GM18907 (cell line): ENCODE measurements around the gene SYTL2.
A peak's percentile ranks its signal among the peaks of the same experiment; 100 is the strongest.
"Not testable (repeated sequence)": the region's sequence is repeated elsewhere in the genome, so short reads cannot be mapped to it uniquely, and the experiment has no call there.

Experiments used
- ATAC-seq: cut with Tn5 transposase; IDR thresholded peaks from one replicate; pipeline ENCODE4 v1.9.1; 2021; ENCODE audit warnings: mild to moderate bottlenecking, moderate library complexity; ENCODE audit not compliant: unreplicated experiment

Gene SYTL2

DNA sequence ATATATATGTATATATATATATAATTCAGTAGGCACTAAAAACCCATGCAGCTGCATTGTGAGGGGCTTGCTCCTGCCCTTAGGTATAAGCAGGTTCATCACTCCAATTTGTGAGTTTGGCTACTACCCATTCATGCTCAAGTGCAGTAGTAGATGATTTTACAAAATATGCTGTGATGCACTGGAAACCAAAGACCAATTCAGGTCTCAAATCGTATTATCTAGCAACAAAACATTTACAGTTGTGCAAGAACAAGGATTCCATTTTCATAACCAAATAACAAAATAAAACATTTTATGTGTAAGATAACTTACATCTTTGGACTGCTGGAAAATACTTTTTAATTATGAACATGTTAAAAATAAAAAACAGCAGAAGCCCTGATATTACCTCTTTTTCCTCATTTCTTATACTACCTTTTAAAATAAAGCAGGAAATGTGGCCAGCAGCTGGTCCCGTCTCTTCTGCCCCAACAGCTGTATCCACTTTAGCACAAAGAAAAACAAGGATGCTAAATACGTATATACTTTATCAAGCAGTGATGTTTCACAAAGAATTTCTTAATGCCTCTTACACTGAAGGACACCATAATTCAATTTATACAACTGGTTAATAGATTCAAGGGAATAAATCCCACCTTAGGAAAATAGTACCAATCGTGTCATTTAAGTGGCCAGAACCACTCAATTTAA, 148.8 kb downstream of the SYTL2 start:
- no peak for ATAC-seq

DNA sequence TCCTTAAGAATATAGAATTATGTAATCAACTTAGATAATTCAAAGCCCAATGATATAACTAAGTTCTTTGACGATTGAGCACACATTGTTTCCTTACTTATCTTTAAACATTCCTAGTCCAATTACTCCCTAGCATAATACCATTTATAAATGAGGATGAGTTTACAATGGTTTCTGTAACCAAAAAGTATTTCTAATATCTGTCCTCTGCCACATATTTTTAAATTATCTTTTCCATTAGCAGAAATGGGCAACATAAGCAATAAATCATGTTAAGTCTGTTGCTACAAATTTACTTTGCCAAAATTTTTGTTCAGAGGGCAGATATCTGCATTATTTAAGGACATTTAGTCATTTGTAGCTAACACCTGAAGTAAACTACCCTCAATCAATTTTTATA, 152.8 kb downstream of the SYTL2 start:
- ATAC-seq, result no peak

DNA sequence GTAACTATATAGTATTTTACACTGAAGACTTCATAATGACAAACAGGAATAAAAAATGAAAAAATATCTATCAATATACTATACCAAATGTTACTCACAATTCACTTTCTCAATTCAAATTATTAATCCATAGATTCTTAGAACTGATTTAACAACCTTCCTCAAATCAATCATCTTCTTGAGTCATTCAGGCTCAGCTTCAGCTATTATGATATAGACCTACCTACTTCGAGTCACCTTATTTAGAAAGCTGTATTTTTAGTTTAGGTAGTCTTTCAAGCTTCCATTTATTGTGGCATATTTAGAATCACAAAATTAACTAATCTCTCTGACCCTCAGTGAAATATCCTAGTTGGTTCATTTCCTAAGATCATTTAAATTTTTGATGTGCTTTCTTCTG, 154.2 kb downstream of the SYTL2 start:
- ATAC-seq, result no peak

DNA sequence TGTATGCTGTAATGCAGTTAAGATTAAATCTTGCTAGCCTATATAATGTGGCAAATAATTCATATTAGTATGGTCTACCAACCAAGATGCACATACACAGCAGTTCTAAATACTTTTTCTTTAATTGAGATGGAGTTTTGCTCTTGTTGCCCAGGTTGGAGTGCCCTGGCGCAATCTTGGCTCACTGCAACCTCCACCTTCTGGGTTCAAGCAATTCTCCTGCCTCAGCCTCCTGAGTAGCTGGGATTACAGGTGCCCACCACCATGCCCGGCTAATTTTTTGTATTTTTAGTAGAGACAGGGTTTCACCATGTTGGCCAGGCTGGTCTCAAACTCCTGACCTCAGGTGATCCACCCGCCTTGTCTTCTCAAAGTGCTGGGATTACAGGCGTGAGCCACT, 156.6 kb downstream of the SYTL2 start:
- ATAC-seq, result not testable (repeated sequence)

DNA sequence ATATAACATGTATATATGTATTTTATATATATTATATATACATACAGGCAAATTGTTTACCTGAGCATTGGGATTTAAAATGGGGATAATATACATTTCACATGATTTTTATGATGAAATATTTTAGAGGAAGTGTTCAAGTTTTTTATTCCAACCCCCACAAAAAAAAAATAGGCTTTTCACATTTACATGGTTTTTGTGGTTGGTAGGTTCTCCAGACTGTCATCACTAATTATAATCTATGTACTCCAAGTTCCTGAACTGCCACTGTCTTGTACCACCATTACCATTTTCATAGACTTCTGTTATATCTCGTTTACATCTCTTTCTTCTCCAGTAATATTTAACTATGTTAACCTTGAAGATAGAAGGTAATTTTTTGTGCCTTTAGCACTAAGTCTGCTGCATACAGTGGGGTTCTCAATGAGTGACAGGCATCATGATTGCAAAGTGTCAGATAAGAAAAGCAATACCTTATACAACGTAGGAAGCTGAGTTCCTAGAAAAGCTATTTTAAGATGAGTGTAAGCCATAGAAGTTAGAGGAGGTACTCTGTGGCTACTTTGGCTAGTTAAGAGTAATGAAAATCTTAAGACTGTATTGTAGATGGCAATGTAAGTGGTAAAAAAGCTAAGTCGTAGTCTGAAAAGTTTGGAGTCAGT, 158.0 kb downstream of the SYTL2 start:
- ATAC-seq, result no peak

DNA sequence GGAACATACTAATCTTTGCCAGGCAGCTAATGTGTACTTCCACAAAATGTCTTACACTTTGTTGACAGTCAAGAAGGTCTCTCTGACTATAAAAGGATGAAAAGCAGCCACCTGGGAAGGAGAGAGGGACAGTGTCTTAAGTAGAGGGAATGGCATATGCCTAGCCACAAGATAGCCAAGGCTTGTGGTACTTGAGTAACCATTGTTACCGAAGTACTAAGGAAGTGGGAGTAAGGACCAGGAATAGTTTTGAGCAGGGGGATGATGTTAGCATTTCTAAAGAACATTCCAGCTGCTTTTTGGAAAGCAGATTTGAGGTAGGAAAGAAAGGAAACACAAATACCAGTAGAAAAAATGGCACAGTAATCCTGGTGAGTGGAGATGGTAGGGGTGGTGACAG, 159.8 kb downstream of the SYTL2 start:
- ATAC-seq, result no peak

DNA sequence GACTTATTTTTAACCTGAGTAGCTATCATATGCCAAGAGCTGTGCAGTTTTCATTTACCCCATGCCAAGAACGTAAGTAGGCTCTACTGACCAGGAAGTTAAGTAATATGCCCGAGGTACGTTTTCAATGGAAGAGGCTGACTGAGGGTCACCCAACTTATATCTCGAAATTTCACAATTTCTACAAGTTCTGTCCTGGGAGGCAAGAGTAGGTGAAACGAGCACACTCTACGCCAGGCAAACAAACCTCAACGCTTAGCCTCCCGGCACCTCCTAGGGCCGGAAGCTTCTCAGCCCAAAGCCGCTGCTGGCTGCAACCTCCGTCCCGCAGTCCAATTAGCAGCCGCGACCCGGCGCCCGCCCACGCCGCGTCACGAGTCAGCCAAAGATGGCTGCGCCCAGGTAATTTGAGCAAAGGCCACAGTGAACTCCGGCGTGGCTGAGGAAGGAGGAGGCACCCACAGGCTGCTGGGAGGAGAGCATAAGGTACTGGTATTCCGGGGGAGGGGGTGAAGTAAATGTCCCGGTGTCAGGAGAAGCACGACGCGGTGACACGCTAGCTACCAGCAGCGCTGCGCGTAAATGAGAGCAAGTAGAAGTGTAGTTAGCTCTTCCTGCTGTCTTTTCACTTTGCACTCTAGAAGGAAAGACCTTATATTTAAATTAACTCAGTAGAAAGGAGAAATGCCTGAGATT, 163.2 kb downstream of the SYTL2 start, which contains the start of gene TMEM126A:
Gene TMEM126A, plus strand, starts transcription at position 364 of the 696 bp plus-strand sequence. CDS start 2,289 bp downstream, outside the sequence.
- ATAC-seq, result peak; percentile 100

DNA sequence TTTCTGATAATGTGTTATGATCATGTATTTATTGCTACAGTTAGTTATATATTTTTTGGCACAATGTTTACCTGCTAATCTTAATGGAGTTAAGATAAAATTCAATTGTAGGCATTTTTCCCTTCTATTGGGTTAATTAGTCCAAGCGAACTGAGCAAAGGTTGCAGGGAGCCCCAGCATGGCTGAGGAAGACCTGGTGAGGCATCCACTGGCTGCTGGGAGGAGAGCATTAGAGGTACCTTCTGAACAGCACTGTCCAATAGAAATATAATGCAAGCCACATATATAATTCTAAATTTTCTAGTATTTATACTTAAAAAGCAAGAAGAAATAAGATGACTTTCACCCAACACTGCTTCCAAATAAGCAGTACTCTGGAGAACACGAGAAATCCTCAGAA, 163.9 kb downstream of the SYTL2 start:
- ATAC-seq, result no peak
